Lower leg skin (tissue), 4 donors: Measurements from ENCODE around the gene HSF5. TPM values are rescaled to one million over a fixed set of nuclear protein-coding genes. Genes with fewer than 3 reads are reported as not detected.

Experiments used
- DNase-seq, 2 donors: peaks; one replicate each; pipeline ENCODE4 v3.0.0-alpha.2; 2019; ENCODE audit warnings: low spot score in 2 of 2
- H3K4me3 ChIP-seq: fragments of 200-600 bp; sonication (generic); 2 replicates; pipeline ENCODE4 v1.5.1; 2017; ENCODE audit warnings: mild to moderate bottlenecking, low read depth; ENCODE audit not compliant: poor library complexity, severe bottlenecking
- CTCF ChIP-seq, 3 donors: fragments of 450-650 bp; IDR thresholded peaks; one replicate each; pipeline ENCODE4 v1.5.1; 2016; ENCODE audit warnings: antibody characterized with exemption in 3 of 3, mild to moderate bottlenecking in 3 of 3, moderate library complexity in 2 of 3
- POLR2A ChIP-seq, 2 donors: fragments of 450-650 bp; IDR thresholded peaks; one replicate each; pipeline ENCODE4 v1.6.1; 2016 to 2017; ENCODE audit warnings: antibody characterized with exemption in 2 of 2, mild to moderate bottlenecking in 1 of 2, moderate library complexity in 1 of 2
- WGBS, 2 donors: methylation state at CpG; one replicate each; pipeline ENCODE4 v1.1.5; 2018; 5-methylcytosine and 5-hydroxymethylcytosine counted together
- intact Hi-C: fragments of 100-400 bp; cut with DNase I; formaldehyde crosslinking; loops from one replicate; pipeline ENCODE4 v1.15.0; 2023; ENCODE audit warnings: low total_unique reads
- total RNA-seq, 4 donors: library from RNA; depleted of rRNA; stranded (reverse); fragments of >200 nt; gene quantifications; one replicate each; pipeline ENCODE4 v1.1.0, GENCODE V29; 2016

HSF5 gene
- total RNA-seq, 4 donors from 2014 or later = 0.08 to 0.10 TPM; not detected in 2

GRCh38 chr17:58534331-58534730 is 46.1 kb upstream of the HSF5 start:
- no peak overlapping the region for H3K4me3 ChIP-seq
- TF ChIP-seq POLR2A (IDR thresholded peaks at IDR 0.05) (no peak), CTCF (IDR thresholded peaks at IDR 0.05) (no peak)
- WGBS, 2 donors = 76% methylated on average over 3 of the region's 3 CpGs
- DNase-seq = no peak
- intact Hi-C loops = no loop called here

- DNase-seq = no peak
- intact Hi-C loops = no loop called here
- no peak for TF ChIP-seq CTCF (IDR thresholded peaks at IDR 0.05)
- no peak for TF ChIP-seq POLR2A (IDR thresholded peaks at IDR 0.05)
- no peak overlapping the region for H3K4me3 ChIP-seq
- WGBS, 2 donors = 89 to 92% methylated on average over 5 of the region's 5 CpGs
These were observed 45.5 kb upstream of the HSF5 start for GRCh38 chr17:58533616-58534188.

GRCh38 chr17:58532555-58532951 is 44.3 kb upstream of the HSF5 start:
- TF ChIP-seq CTCF (IDR thresholded peaks at IDR 0.05) (no peak), POLR2A (IDR thresholded peaks at IDR 0.05) (no peak)
- H3K4me3 ChIP-seq = no peak overlapping the region
- DNase-seq = no peak
- intact Hi-C loops = no loop called here
- WGBS, 2 donors = 55 to 70% methylated on average over 3 of the region's 3 CpGs

- intact Hi-C loops = no loop called here
- WGBS, 2 donors = 2 to 3% methylated on average over 22 to 34 of the region's 82 CpGs
- DNase-seq = peak in 1 of 2 donors; percentile 90
- peak overlapping the region; percentile 16 for H3K4me3 ChIP-seq
- TF ChIP-seq POLR2A (IDR thresholded peaks at IDR 0.05) (no peak), CTCF (IDR thresholded peaks at IDR 0.05) (no peak)
These were observed 43.7 kb upstream of the HSF5 start for GRCh38 chr17:58531661-58532554.

GRCh38 chr17:58531122-58531521 is 42.9 kb upstream of the HSF5 start:
- 30 to 38% methylated on average over 2 of the region's 3 CpGs for WGBS, 2 donors
- H3K4me3 ChIP-seq = no peak overlapping the region
- TF ChIP-seq POLR2A (IDR thresholded peaks at IDR 0.05) = no peak
- intact Hi-C loops = no loop called here
- DNase-seq = no peak

- no peak overlapping the region for H3K4me3 ChIP-seq
- WGBS, 2 donors = 69 to 75% methylated on average over 2 of the region's 2 CpGs
- no peak for DNase-seq
- no peak for TF ChIP-seq CTCF (IDR thresholded peaks at IDR 0.05)
- TF ChIP-seq POLR2A (IDR thresholded peaks at IDR 0.05) = no peak
- intact Hi-C loops = no loop called here
These were observed 42.4 kb upstream of the HSF5 start for GRCh38 chr17:58530655-58531054.
